Measurements from ENCODE around the gene NCAPG. TPM values are rescaled to one million over a fixed set of nuclear protein-coding genes. Genes with fewer than 3 reads are reported as not detected.
"Not testable (repeated sequence)": the region's sequence is repeated elsewhere in the genome, so short reads cannot be mapped to it uniquely, and the experiment has no call there.

Gene NCAPG
- total RNA-seq, 2 donors from 2014 or later: 79.1 to 87.5 TPM

- not testable (repeated sequence) for H3K27ac Mint-ChIP-seq; DNase-seq; H3K27me3 Mint-ChIP-seq (ENCODE audit: low read depth); H3K4me3 Mint-ChIP-seq; ATAC-seq (replicated peaks in 1 of 2); H3K4me1 Mint-ChIP-seq (ENCODE audit: low read depth)
- peaks cover 14% of the 10 kb centered on the region in 2 donors for H3K9me3 Mint-ChIP-seq
- peaks cover 9 to 24% of the 10 kb centered on the region in 2 donors for H3K36me3 Mint-ChIP-seq (ENCODE audit: insufficient read depth in 2 of 2)
Observed at GRCh38 chr4:17861906-17862305, 51.1 kb downstream of the NCAPG start.

- ATAC-seq (replicated peaks in 1 of 2) (no peak), DNase-seq (no peak)
- Mint-ChIP-seq H3K9me3 (peaks cover 10 to 14% of the 10 kb centered on the region in 2 donors), H3K36me3 (ENCODE audit: insufficient read depth in 2 of 2) (peaks cover 9 to 20% of the 10 kb centered on the region in 2 donors), H3K4me3 (no peak overlapping the region), H3K4me1 (ENCODE audit: low read depth) (no peaks in the 10 kb centered on the region), H3K27me3 (ENCODE audit: low read depth) (no peaks in the 10 kb centered on the region), H3K27ac (no peak overlapping the region)
Observed at GRCh38 chr4:17865866-17866363, 55.1 kb downstream of the NCAPG start.

- ATAC-seq (replicated peaks in 1 of 2) (no peak), DNase-seq (no peak)
- H3K4me3 Mint-ChIP-seq: no peak overlapping the region
- H3K27ac Mint-ChIP-seq: no peak overlapping the region
- peaks cover 6 to 9% of the 10 kb centered on the region in 2 donors for H3K9me3 Mint-ChIP-seq
- H3K4me1 Mint-ChIP-seq (ENCODE audit: low read depth): no peaks in the 10 kb centered on the region
- H3K27me3 Mint-ChIP-seq (ENCODE audit: low read depth): no peaks in the 10 kb centered on the region
- peaks cover 6 to 16% of the 10 kb centered on the region in 2 donors for H3K36me3 Mint-ChIP-seq (ENCODE audit: insufficient read depth in 2 of 2)
Observed at GRCh38 chr4:17866810-17867209, 56.0 kb downstream of the NCAPG start.

- no peak overlapping the region for H3K27ac Mint-ChIP-seq
- H3K4me1 Mint-ChIP-seq (ENCODE audit: low read depth): no peaks in the 10 kb centered on the region
- ATAC-seq (replicated peaks in 1 of 2) (no peak), DNase-seq (no peak)
- no peaks in the 10 kb centered on the region for H3K27me3 Mint-ChIP-seq (ENCODE audit: low read depth)
- peaks cover 1 to 11% of the 10 kb centered on the region in 2 donors for H3K36me3 Mint-ChIP-seq (ENCODE audit: insufficient read depth in 2 of 2)
- no peak overlapping the region for H3K4me3 Mint-ChIP-seq
- H3K9me3 Mint-ChIP-seq: peaks cover 1 to 5% of the 10 kb centered on the region in 2 donors
Observed at GRCh38 chr4:17867276-17867675, 56.5 kb downstream of the NCAPG start.

- ATAC-seq (replicated peaks in 1 of 2) (no peak), DNase-seq (no peak)
- H3K9me3 Mint-ChIP-seq: no peaks in the 10 kb centered on the region
- no peaks in the 10 kb centered on the region for H3K4me1 Mint-ChIP-seq (ENCODE audit: low read depth)
- no peaks in the 10 kb centered on the region for H3K27me3 Mint-ChIP-seq (ENCODE audit: low read depth)
- no peaks in the 10 kb centered on the region for H3K36me3 Mint-ChIP-seq (ENCODE audit: insufficient read depth in 2 of 2)
- no peak overlapping the region for H3K27ac Mint-ChIP-seq
- H3K4me3 Mint-ChIP-seq: no peak overlapping the region
Observed at GRCh38 chr4:17869327-17869726, 58.5 kb downstream of the NCAPG start.

- no peak overlapping the region for H3K27ac Mint-ChIP-seq
- peaks cover 5% of the 10 kb centered on the region for H3K4me1 Mint-ChIP-seq (ENCODE audit: low read depth)
- no peak for DNase-seq
- H3K4me3 Mint-ChIP-seq: no peak overlapping the region
- no peaks in the 10 kb centered on the region for H3K27me3 Mint-ChIP-seq (ENCODE audit: low read depth)
- no peak for ATAC-seq (replicated peaks in 1 of 2)
- H3K9me3 Mint-ChIP-seq: peaks cover 0 to 3% of the 10 kb centered on the region in 2 donors
- peaks cover 3% of the 10 kb centered on the region in 2 donors for H3K36me3 Mint-ChIP-seq (ENCODE audit: insufficient read depth in 2 of 2)
Observed at GRCh38 chr4:17875402-17876070, 64.8 kb downstream of the NCAPG start.

GRCh38 chr4:17876943-17877342 lies 66.2 kb downstream of the NCAPG start:
- peaks cover 5% of the 10 kb centered on the region for H3K4me1 Mint-ChIP-seq (ENCODE audit: low read depth)
- no peaks in the 10 kb centered on the region for H3K27me3 Mint-ChIP-seq (ENCODE audit: low read depth)
- no peak for DNase-seq
- peaks cover 0 to 3% of the 10 kb centered on the region in 2 donors for H3K9me3 Mint-ChIP-seq
- no peak for ATAC-seq (replicated peaks in 1 of 2)
- no peak overlapping the region for H3K4me3 Mint-ChIP-seq
- H3K27ac Mint-ChIP-seq: no peak overlapping the region
- H3K36me3 Mint-ChIP-seq (ENCODE audit: insufficient read depth in 2 of 2): peaks cover 3% of the 10 kb centered on the region in 2 donors

- Mint-ChIP-seq H3K27me3 (ENCODE audit: low read depth) (no peaks in the 10 kb centered on the region), H3K9me3 (peaks cover 0 to 3% of the 10 kb centered on the region in 2 donors), H3K4me3 (no peak overlapping the region), H3K4me1 (ENCODE audit: low read depth) (peaks cover 5% of the 10 kb centered on the region), H3K36me3 (ENCODE audit: insufficient read depth in 2 of 2) (peaks cover 3% of the 10 kb centered on the region in 2 donors), H3K27ac (no peak overlapping the region)
- DNase-seq: no peak
- no peak for ATAC-seq (replicated peaks in 1 of 2)
Observed at GRCh38 chr4:17877661-17878060, 66.9 kb downstream of the NCAPG start.

GRCh38 chr4:17884063-17884462 lies 73.3 kb downstream of the NCAPG start:
- H3K27me3 Mint-ChIP-seq (ENCODE audit: low read depth): no peaks in the 10 kb centered on the region
- H3K27ac Mint-ChIP-seq: no peak overlapping the region
- H3K36me3 Mint-ChIP-seq (ENCODE audit: insufficient read depth in 2 of 2): peaks cover 1 to 3% of the 10 kb centered on the region in 2 donors
- no peaks in the 10 kb centered on the region for H3K9me3 Mint-ChIP-seq
- no peak overlapping the region for H3K4me3 Mint-ChIP-seq
- DNase-seq (no peak), ATAC-seq (replicated peaks in 1 of 2) (no peak)
- H3K4me1 Mint-ChIP-seq (ENCODE audit: low read depth): no peaks in the 10 kb centered on the region

GRCh38 chr4:17884511-17884910 lies 73.7 kb downstream of the NCAPG start:
- no peak for DNase-seq
- Mint-ChIP-seq H3K4me3 (no peak overlapping the region), H3K4me1 (ENCODE audit: low read depth) (no peaks in the 10 kb centered on the region), H3K27ac (no peak overlapping the region), H3K36me3 (ENCODE audit: insufficient read depth in 2 of 2) (peaks cover 1 to 3% of the 10 kb centered on the region in 2 donors), H3K9me3 (no peaks in the 10 kb centered on the region), H3K27me3 (ENCODE audit: low read depth) (no peaks in the 10 kb centered on the region)
- ATAC-seq (replicated peaks in 1 of 2): no peak

GRCh38 chr4:17889692-17890091 lies 78.9 kb downstream of the NCAPG start:
- no peak overlapping the region for H3K27ac Mint-ChIP-seq
- no peaks in the 10 kb centered on the region for H3K4me1 Mint-ChIP-seq (ENCODE audit: low read depth)
- H3K27me3 Mint-ChIP-seq (ENCODE audit: low read depth): no peaks in the 10 kb centered on the region
- ATAC-seq (replicated peaks in 1 of 2): no peak
- H3K9me3 Mint-ChIP-seq: no peaks in the 10 kb centered on the region
- peaks cover under 1 to 1% of the 10 kb centered on the region in 2 donors for H3K36me3 Mint-ChIP-seq (ENCODE audit: insufficient read depth in 2 of 2)
- no peak for DNase-seq
- H3K4me3 Mint-ChIP-seq: no peak overlapping the region

- DNase-seq (no peak), ATAC-seq (replicated peaks in 1 of 2) (no peak)
- H3K36me3 Mint-ChIP-seq (ENCODE audit: insufficient read depth in 2 of 2): no peaks in the 10 kb centered on the region
- H3K4me3 Mint-ChIP-seq: no peak overlapping the region
- no peaks in the 10 kb centered on the region for H3K4me1 Mint-ChIP-seq (ENCODE audit: low read depth)
- no peak overlapping the region for H3K27ac Mint-ChIP-seq
- H3K9me3 Mint-ChIP-seq: no peaks in the 10 kb centered on the region
- H3K27me3 Mint-ChIP-seq (ENCODE audit: low read depth): no peaks in the 10 kb centered on the region
Observed at GRCh38 chr4:17894421-17894820, 83.6 kb downstream of the NCAPG start.

Measured in activated T-cell treated with anti-CD3 and anti-CD28 coated beads, Interleukin-2, amount 50 U/mL, for 72 hours (primary cell).